Measurements from ENCODE around the gene NEGR1.

NEGR1 gene

GRCh38 chr1:71785450-71785849 is 496.9 kb downstream of the NEGR1 start:
- DNase-seq (ENCODE audit: low spot score), result no peak
- no peak for TF ChIP-seq CTCF (IDR thresholded peaks at IDR 0.05; ENCODE audit: extremely low read depth, insufficient read depth, missing control alignments)
- in situ Hi-C loops (cut with MboI; ENCODE audit: low pct_unique_long_range_greater_than_20kb, low sequenced_read_pairs, unreplicated experiment), result no loop called here

DNA sequence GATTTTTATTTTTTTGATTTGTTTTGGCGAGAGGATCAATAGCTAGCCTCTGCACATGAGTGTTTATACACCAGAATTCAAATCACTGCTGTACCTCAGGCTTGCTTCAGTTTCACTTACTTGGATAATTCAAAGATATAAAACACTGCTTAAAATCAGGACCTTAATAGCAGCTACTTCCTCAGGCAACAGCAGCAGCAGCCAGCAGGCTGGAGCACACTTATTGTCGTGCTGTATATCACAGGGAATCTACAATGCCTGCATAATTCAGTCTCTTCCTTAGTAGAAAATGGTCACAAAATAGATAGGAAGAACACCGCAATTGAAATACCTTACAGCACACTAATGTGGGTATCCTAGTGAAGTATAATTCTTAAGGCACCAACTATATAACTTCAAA is 497.3 kb downstream of the NEGR1 start:
- no peak for TF ChIP-seq CTCF (IDR thresholded peaks at IDR 0.05; ENCODE audit: extremely low read depth, insufficient read depth, missing control alignments)
- in situ Hi-C loops (cut with MboI; ENCODE audit: low pct_unique_long_range_greater_than_20kb, low sequenced_read_pairs, unreplicated experiment), result no loop called here
- no peak for DNase-seq (ENCODE audit: low spot score)

DNA sequence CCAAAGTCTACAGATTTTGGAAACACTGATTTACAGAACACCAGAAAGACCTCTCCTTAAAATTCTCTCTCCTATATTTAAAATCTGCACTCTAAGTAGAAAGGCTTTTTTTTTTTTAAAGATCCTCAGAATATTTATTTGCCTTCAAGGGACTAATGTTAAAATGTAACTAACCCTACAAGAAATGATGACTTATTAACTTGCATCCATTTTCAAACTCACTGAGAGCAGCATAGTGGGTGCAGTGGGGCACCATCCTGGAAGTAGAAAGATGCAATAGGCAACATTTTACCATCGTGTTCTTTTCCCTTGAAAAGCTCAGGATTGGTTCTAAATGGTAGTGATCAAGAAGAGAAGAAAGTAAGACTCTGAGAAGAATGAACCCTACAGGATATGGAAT is 498.1 kb downstream of the NEGR1 start:
- TF ChIP-seq CTCF (IDR thresholded peaks at IDR 0.05; ENCODE audit: extremely low read depth, insufficient read depth, missing control alignments), result no peak
- DNase-seq (ENCODE audit: low spot score), result no peak
- in situ Hi-C loops (cut with MboI; ENCODE audit: low pct_unique_long_range_greater_than_20kb, low sequenced_read_pairs, unreplicated experiment), result no loop called here

DNA sequence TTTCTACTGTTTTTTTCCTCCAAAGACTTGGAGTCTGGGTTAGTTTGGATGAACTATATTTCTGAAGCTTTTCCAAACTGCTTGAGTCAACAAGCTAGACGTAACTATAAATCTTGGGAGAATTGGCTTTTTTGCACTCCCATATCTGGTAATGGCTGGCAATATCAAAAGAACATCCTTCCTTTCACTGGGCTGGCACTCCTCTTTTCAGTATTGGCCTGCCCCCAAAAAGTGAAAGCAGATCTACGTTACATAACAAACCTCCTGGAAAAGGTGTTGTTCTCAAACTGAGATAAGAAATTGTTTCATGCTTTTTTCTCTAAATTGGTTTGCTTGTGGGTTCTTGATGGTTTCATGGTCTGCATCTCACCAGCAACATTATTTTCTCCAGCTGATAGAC is 499.3 kb downstream of the NEGR1 start:
- in situ Hi-C loops (cut with MboI; ENCODE audit: low pct_unique_long_range_greater_than_20kb, low sequenced_read_pairs, unreplicated experiment), result no loop called here
- no peak for DNase-seq (ENCODE audit: low spot score)
- TF ChIP-seq CTCF (IDR thresholded peaks at IDR 0.05; ENCODE audit: extremely low read depth, insufficient read depth, missing control alignments), result no peak

DNA sequence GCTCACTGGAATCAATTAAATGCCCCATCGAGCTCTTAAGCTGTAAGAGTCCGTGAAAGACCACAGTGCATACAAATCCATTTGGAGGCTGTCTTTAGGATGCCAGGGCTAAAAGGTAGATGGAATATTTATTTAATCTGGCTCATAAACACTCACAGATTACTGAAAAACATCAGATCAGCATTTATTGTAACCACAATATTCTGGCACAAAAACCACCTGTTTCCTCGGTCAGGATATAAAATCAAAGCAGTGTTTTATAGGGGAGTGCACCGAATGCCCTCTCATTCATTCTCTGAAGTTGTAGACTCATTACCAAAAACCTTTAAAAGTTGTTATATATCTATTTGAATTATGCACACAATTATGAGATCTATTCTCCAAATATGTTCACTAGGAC is 500.9 kb downstream of the NEGR1 start:
- in situ Hi-C loops (cut with MboI; ENCODE audit: low pct_unique_long_range_greater_than_20kb, low sequenced_read_pairs, unreplicated experiment), result no loop called here
- DNase-seq (ENCODE audit: low spot score), result no peak
- TF ChIP-seq CTCF (IDR thresholded peaks at IDR 0.05; ENCODE audit: extremely low read depth, insufficient read depth, missing control alignments), result no peak

GRCh38 chr1:71780681-71781080 is 501.7 kb downstream of the NEGR1 start:
- TF ChIP-seq CTCF (IDR thresholded peaks at IDR 0.05; ENCODE audit: extremely low read depth, insufficient read depth, missing control alignments), result no peak
- DNase-seq (ENCODE audit: low spot score), result peak; percentile 11
- in situ Hi-C loops (cut with MboI; ENCODE audit: low pct_unique_long_range_greater_than_20kb, low sequenced_read_pairs, unreplicated experiment), result no loop called here

GRCh38 chr1:71778940-71779339 is 503.4 kb downstream of the NEGR1 start:
- DNase-seq (ENCODE audit: low spot score), result no peak
- no peak for TF ChIP-seq CTCF (IDR thresholded peaks at IDR 0.05; ENCODE audit: extremely low read depth, insufficient read depth, missing control alignments)
- in situ Hi-C loops (cut with MboI; ENCODE audit: low pct_unique_long_range_greater_than_20kb, low sequenced_read_pairs, unreplicated experiment), result no loop called here

Measured in GM13977 (cell line).